ENCODE measurements around the gene FGGY.

Gene FGGY

GRCh38 chr1:59331686-59332620 is 35.1 kb downstream of the FGGY start:
- peak; percentile 31 for DNase-seq (ENCODE audit: low read depth)
- H3K4me3 ChIP-seq (ENCODE audit: low read depth, low read length), result no peak overlapping the region
- TF ChIP-seq, protein P1, sequence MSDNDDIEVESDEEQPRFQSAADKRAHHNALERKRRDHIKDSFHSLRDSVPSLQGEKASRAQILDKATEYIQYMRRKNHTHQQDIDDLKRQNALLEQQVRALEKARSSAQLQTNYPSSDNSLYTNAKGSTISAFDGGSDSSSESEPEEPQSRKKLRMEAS (IDR thresholded peaks at IDR 0.05; ENCODE audit: low read depth, low read length), result no peak
- TF ChIP-seq CTCF (IDR thresholded peaks at IDR 0.05; ENCODE audit: low read depth, low read length), result no peak
- TF ChIP-seq POLR2A (IDR thresholded peaks at IDR 0.05; ENCODE audit: extremely low read depth, insufficient read length), result no peak
- TF ChIP-seq MYC (IDR thresholded peaks at IDR 0.05; ENCODE audit: low read depth, low read length), result no peak

GRCh38 chr1:59332983-59333382 is 36.1 kb downstream of the FGGY start:
- TF ChIP-seq POLR2A (IDR thresholded peaks at IDR 0.05; ENCODE audit: extremely low read depth, insufficient read length) (no peak), MYC (IDR thresholded peaks at IDR 0.05; ENCODE audit: low read depth, low read length) (peak; percentile 38), CTCF (IDR thresholded peaks at IDR 0.05; ENCODE audit: low read depth, low read length) (no peak)
- TF ChIP-seq, protein P1 (IDR thresholded peaks at IDR 0.05; ENCODE audit: low read depth, low read length), result peak; percentile 8; the same call in 1 of the 2 replicates
- DNase-seq (ENCODE audit: low read depth), result peak; percentile 90
- H3K4me3 ChIP-seq (ENCODE audit: low read depth, low read length), result no peak overlapping the region

- TF ChIP-seq CTCF (IDR thresholded peaks at IDR 0.05; ENCODE audit: low read depth, low read length) (no peak), MYC (IDR thresholded peaks at IDR 0.05; ENCODE audit: low read depth, low read length) (peak; percentile 12; the same call in 1 of the 2 replicates)
- no peak overlapping the region for H3K4me3 ChIP-seq (ENCODE audit: low read depth, low read length)
- DNase-seq (ENCODE audit: low read depth), result peak; percentile 84
These were observed 36.9 kb downstream of the FGGY start for GRCh38 chr1:59333626-59334277.

DNA sequence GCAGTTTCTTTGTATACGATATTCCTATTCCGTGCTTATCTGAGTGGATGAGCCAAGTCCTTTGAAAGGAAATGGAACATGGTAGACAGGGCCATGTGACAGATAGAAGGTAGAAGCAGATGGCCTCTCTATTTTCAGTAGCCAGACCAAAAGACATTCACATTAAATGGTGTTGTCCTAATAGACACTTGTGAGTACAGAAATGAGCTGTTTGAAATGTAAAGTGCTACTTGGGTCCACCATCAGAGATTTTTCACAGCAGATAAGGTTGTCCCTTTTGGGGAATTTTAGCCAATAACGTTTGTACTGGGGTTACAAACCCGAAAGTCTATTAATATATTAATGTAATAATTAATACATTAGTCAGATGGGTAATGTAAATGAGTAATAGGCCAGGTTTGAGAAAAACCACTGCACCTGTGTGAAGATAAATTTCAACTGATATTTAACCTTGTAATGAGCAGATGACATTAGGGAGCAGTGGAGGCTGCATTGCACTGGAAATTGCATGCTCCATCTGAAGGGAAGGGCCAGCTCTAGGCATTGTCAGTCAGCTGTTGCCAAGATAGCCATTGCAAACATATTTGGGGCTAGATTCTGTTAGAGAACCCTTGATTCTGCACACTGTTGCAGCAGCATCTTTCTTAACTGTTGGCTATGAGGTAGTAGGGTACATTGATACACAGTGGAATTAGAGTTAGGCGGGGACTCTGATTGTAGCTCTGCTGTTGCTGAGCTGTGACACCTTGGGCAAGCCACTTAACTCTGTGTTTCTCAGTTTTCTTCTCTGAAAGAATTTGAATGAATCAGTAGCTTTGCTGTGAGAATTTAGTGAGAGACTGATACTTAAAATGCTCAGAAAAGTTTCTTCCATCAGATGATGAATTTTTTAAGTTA is 43.8 kb downstream of the FGGY start:
- no peak for TF ChIP-seq CTCF (IDR thresholded peaks at IDR 0.05; ENCODE audit: low read depth, low read length)
- no peak for TF ChIP-seq POLR2A (IDR thresholded peaks at IDR 0.05; ENCODE audit: extremely low read depth, insufficient read length)
- TF ChIP-seq, protein P1 (IDR thresholded peaks at IDR 0.05; ENCODE audit: low read depth, low read length), result no peak
- no peak for TF ChIP-seq MYC (IDR thresholded peaks at IDR 0.05; ENCODE audit: low read depth, low read length)
- DNase-seq (ENCODE audit: low read depth), result no peak
- H3K4me3 ChIP-seq (ENCODE audit: low read depth, low read length), result no peak overlapping the region

- peak; percentile 17 for DNase-seq (ENCODE audit: low read depth)
- no peak overlapping the region for H3K4me3 ChIP-seq (ENCODE audit: low read depth, low read length)
- TF ChIP-seq MYC (IDR thresholded peaks at IDR 0.05; ENCODE audit: low read depth, low read length) (no peak), CTCF (IDR thresholded peaks at IDR 0.05; ENCODE audit: low read depth, low read length) (no peak), POLR2A (IDR thresholded peaks at IDR 0.05; ENCODE audit: extremely low read depth, insufficient read length) (no peak)
- TF ChIP-seq, protein P1 (IDR thresholded peaks at IDR 0.05; ENCODE audit: low read depth, low read length), result no peak
These were observed 46.1 kb downstream of the FGGY start for GRCh38 chr1:59342801-59343575.
